K562 (cell line): ENCODE results near the gene SIX3.

Source experiments
- ARHGAP35 ChIP-seq: fragments of 450-650 bp; IDR thresholded peaks from 2 replicates; pipeline ENCODE4 v1.6.1; 2018; ENCODE audit not compliant: partially characterized antibody
- MTA2 ChIP-seq: fragments of 450-650 bp; IDR thresholded peaks from 2 replicates; pipeline ENCODE4 v1.6.1; 2016; ENCODE audit warnings: low read depth
- POLR2A ChIP-seq: fragments of 450-650 bp; conservative IDR thresholded peaks from 2 replicates; pipeline ENCODE4 v1.6.1; 2016
- SOX6 ChIP-seq: fragments of 450-650 bp; IDR thresholded peaks from 2 replicates; pipeline ENCODE4 v1.6.1; 2014; ENCODE audit warnings: mild to moderate bottlenecking
- YY1 ChIP-seq, 3 experiments: IDR thresholded peaks; 2 replicates each; pipeline ENCODE4 v1.6.1; 2011; ENCODE audit warnings: low read length in 2 of 3, mild to moderate bottlenecking in 2 of 3, moderate library complexity in 2 of 3, borderline replicate concordance in 1 of 3, control low read depth in 1 of 3, low read depth in 1 of 3; ENCODE audit not compliant: insufficient read depth in 3 of 3, insufficient replicate concordance in 2 of 3, control insufficient read depth in 1 of 3, insufficient read length in 1 of 3; ENCODE audit errors: extremely low read depth in 1 of 3
- ZNF274 ChIP-seq: IDR thresholded peaks from 2 replicates; pipeline ENCODE4 v1.6.1; 2011; ENCODE audit warnings: low read depth, mild to moderate bottlenecking, low read length, moderate library complexity, borderline replicate concordance
- TF ChIP-seq, protein P1 (sequence below), 3 experiments: IDR thresholded peaks in 2 of 3; conservative IDR thresholded peaks in 1 of 3; 2 replicates each; pipeline ENCODE4 v1.5.1; 2011 to 2012; ENCODE audit warnings: low read length in 3 of 3, mild to moderate bottlenecking in 3 of 3, control low read depth in 2 of 3, improper control_type of control experiment in 1 of 3, inconsistent platforms in 1 of 3, low read depth in 1 of 3, mixed read lengths in 1 of 3, moderate library complexity in 1 of 3; ENCODE audit not compliant: insufficient read depth in 2 of 3
- TF ChIP-seq, protein P2 (sequence below), 2 experiments: fragments of 450-650 bp in 1 of 2; sonication (generic) in 1 of 2; formaldehyde crosslinking; conservative IDR thresholded peaks; 2 replicates each; pipeline versions ENCODE4 v1.4.0 to v1.8.1; 2020 to 2022; ENCODE audit warnings: mild to moderate bottlenecking in 1 of 2, missing genetic modification reagents in 1 of 2

DNA sequence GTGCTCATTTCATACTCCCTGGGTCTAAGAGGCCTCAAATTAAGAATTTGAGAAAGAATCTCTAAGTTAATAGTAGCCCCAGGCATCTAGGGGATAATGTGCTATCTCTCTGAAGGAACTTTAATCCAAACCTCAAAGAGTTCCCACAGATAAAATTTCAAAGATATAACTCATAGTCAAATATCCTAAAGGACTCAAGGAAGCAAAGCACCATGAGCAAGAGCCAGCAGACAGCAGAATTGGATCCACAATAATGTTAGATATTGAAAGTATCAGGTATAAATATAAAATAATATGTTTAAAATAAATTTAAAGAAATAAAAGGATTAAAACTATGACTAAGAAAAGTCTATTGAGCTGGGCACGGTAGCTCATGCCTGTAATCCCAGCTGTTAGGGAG, 31.7 kb upstream of the SIX3 start:
- TF ChIP-seq MTA2, result no peak
- TF ChIP-seq POLR2A, result no peak
- TF ChIP-seq, protein P1, sequence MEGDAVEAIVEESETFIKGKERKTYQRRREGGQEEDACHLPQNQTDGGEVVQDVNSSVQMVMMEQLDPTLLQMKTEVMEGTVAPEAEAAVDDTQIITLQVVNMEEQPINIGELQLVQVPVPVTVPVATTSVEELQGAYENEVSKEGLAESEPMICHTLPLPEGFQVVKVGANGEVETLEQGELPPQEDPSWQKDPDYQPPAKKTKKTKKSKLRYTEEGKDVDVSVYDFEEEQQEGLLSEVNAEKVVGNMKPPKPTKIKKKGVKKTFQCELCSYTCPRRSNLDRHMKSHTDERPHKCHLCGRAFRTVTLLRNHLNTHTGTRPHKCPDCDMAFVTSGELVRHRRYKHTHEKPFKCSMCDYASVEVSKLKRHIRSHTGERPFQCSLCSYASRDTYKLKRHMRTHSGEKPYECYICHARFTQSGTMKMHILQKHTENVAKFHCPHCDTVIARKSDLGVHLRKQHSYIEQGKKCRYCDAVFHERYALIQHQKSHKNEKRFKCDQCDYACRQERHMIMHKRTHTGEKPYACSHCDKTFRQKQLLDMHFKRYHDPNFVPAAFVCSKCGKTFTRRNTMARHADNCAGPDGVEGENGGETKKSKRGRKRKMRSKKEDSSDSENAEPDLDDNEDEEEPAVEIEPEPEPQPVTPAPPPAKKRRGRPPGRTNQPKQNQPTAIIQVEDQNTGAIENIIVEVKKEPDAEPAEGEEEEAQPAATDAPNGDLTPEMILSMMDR (IDR thresholded peaks at IDR 0.05 in 2 of 3, conservative IDR thresholded peaks at IDR 0.05 in 1 of 3; ENCODE audit: insufficient read depth in 2 of 3, low read depth in 1 of 3, low read length in 3 of 3), result no peak
- no peak for TF ChIP-seq SOX6
- TF ChIP-seq ZNF274, result no peak
- TF ChIP-seq ARHGAP35, result no peak
- TF ChIP-seq YY1 (IDR thresholded peaks at IDR 0.05; ENCODE audit: borderline replicate concordance in 1 of 3, control insufficient read depth in 1 of 3, extremely low read depth in 1 of 3, insufficient read depth in 3 of 3, insufficient read length in 1 of 3, insufficient replicate concordance in 2 of 3, low read depth in 1 of 3, low read length in 2 of 3), result no peak
- TF ChIP-seq, protein P2, sequence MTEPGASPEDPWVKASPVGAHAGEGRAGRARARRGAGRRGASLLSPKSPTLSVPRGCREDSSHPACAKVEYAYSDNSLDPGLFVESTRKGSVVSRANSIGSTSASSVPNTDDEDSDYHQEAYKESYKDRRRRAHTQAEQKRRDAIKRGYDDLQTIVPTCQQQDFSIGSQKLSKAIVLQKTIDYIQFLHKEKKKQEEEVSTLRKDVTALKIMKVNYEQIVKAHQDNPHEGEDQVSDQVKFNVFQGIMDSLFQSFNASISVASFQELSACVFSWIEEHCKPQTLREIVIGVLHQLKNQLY (CRISPR knock-in tag; conservative IDR thresholded peaks at IDR 0.05), result no peak
